K562 (cell line): Measurements from ENCODE around the gene ZNF750.

Experiments
- BCOR ChIP-seq: fragments of 450-650 bp; IDR thresholded peaks from 2 replicates; pipeline ENCODE4 v1.6.1; 2016
- PHB ChIP-seq: fragments of 250-450 bp; sonication (Bioruptor Pico); IDR thresholded peaks from 2 replicates; pipeline ENCODE4 v1.5.0; 2021
- SNIP1 ChIP-seq: fragments of 450-650 bp; IDR thresholded peaks from 2 replicates; pipeline ENCODE4 v1.7.1; 2017; ENCODE audit warnings: low read depth, mild to moderate bottlenecking
- ZNF232 ChIP-seq: sonication (generic); formaldehyde crosslinking; IDR thresholded peaks from 2 replicates; pipeline ENCODE4 v1.8.0; 2022; ENCODE audit warnings: mild to moderate bottlenecking, missing genetic modification reagents

DNA sequence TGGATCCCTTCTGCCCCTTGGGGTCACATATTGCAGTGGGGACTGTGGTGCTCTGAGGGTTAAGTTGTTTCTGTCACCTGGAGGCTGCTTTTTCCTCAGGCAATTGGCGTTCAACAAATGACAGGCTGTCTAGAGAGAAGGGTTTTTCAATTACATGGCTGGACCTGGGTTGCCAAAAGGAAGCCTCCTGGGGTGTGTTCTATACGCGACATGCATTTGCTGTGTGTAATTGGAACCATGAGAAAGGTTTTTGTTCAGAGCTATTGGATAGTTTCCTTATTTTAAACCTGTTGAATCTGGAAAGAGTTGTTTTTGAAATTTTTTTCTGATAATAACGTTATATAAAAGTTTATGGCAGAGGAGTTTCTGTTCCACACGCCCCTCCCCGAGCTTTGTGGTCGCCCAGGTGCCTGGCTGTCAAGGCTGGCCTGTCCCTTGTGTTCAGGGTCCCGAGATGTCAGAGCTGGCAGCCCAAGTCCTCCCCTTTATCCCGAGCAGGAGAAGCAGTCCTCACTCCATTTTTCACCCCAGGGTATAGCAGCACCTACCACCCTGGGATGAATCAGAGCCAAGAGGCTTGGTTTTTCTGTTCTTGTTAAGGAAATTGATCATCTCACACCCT lies 26.1 kb upstream of the ZNF750 start:
- no peak for TF ChIP-seq PHB (CRISPR knock-in tag)
- no peak for TF ChIP-seq BCOR
- TF ChIP-seq ZNF232 (CRISPR knock-in tag): no peak
- TF ChIP-seq SNIP1: no peak
